GM18868 (cell line): ENCODE results near the gene SDC4.

ENCODE experiments used
- ATAC-seq: cut with Tn5 transposase; IDR thresholded peaks from one replicate; pipeline ENCODE4 v1.9.1; 2021; ENCODE audit warnings: mild to moderate bottlenecking, moderate library complexity; ENCODE audit not compliant: unreplicated experiment

SDC4 gene

DNA sequence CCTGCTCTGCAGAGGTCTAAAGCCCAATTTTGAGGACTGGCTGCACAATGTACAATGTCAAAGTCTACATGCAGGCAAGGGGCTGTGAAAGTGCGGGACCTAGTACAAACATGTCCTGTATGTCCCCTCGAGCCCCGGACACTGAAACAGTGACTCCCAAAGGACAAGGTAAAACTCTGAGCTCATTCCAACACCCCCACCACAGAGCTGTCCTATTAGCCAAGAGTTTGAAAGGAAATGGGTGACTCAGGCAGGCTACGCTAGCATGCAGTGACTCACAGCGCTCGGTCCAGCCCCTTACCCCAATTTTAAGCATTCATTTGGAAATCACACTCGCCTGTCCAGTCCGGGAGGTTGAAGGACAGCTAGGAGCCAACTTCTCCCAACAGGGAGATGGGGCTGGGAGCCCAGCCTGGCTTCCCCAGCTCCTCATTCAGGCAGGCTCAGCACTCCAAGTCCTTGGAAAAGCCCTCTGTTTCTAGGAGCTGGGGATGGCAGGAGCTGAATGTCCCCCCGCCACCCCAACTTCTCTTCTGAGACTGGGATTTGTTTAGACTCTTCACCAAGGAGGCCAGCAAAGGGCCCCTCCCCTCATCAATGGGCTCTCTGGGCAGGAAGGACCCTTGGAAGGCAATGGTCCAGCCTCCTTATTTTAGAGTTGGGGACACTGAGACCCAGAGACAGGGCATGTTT is 3.9 kb downstream of the SDC4 start:
- no peak for ATAC-seq

DNA sequence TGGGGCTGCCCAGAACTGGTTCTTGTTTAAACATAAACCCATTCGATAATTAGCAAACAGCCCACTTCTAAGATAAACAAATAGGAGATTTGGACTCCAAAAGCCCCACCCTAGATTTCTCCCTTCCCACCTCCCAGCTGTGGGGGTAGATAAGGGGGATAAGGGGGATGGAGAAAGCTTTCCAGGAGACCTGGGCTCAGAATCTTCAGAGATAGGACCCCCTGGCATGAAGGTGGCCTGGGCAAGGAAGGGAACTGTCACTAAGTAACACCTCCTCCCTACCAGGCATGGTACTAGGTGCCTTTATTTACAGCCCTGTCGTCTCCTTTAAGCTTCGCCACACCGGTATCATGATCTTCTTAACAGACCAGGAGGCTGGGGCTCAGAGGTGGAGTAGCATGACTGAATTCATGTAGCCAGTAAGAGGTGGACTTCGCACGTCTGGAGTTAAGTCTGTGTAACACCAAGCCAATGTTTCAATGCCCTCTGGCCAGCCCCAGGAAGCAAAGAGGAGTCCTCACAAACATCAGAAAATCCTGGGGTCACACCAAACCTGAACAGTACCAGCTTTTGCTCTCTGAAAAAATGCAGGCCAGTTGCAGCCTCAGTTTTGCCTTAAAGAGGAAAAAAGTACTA is 4.6 kb downstream of the SDC4 start:
- no peak for ATAC-seq

DNA sequence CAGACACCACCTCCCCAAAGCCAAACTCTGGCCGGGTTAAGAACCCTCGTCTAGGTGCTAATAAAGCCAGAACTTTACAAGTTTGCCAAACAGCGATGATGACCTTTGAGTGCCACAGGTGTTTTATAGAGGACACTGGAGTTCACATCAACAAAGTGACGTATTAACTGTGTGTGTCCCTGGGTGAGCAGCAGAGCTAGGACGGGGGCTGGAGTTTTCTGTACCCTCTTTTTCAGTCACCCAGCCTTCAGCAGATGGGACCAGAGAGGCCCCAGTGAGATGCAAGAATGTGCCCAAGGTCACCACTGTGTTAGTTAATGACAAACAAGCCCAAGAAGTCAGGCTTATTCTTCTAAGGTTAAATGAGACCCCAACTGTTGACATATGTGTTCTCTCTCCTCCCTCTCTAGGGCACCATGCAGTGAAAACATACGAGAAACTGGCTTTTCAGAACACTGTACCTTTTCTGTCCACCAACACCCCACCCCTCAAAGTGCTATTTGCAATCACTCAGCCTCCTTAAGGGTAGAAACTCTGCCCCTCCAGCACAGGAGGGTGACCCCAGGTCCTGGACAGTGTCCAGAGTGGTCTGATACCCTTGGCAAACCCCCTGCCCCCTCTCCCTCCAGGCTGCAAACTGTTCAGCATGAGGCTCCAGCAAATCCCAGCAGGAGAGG is 5.2 kb downstream of the SDC4 start:
- no peak for ATAC-seq

DNA sequence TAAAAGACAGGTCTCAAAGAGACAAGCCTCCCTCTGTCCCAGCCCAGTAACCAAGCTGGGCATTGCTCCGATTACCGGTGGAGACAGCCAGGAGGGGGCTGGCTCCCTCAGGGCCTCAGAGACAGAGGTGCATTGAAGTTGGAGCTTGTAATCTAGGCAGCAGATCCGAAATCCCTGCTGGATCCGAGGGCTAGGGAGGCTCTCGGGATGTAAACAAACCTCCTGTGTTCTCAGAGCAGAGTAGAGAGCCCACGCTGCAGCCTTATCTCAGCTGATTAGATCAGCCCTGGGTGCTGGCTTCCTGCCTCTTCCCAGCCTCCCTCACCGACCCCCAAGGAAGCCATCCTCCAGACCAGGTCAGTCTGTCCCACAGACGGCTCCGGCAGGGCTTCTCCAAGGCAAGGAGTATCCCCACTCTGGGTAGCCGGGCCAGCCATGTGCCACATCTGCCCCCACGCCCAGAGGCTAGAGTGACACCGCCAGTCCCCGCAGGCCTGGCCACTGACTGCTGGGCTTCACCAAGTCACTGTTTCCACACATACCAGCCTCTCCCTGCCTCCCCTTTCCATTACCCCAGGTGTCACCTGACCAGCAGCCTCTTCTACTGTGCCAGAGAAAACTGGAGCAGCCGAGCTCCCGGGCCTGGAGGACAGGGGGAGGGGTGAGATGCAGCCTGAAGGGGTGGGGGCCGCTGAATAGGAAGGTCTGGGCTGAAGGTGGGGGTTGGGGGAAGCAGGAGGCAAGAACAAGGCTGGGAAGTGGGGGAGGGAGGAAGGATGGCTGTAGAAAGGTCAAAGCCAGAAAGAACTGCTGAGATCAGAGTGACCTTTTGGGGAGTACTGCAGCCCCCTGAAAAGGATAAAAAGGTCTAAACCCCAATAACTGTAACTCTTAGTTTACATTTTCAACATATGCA is 6.0 kb downstream of the SDC4 start:
- ATAC-seq: no peak

DNA sequence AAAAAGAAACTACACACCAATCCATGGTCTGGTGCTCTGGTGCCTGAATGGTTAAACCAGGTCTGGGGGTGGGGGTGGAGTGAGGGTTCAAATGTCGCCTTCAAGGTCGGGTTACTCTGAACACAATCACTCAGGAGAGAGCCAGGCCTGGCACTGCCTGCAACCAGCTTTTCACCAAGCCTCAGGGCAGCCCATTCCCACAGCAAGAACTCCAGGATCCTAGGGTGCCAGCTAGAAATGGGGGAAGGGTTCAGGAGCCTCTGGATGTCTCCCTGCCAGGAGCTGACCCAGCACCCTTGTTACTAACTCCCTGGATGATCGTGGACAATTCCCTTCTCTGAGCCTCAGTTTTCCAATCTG is 6.7 kb downstream of the SDC4 start:
- ATAC-seq: no peak

DNA sequence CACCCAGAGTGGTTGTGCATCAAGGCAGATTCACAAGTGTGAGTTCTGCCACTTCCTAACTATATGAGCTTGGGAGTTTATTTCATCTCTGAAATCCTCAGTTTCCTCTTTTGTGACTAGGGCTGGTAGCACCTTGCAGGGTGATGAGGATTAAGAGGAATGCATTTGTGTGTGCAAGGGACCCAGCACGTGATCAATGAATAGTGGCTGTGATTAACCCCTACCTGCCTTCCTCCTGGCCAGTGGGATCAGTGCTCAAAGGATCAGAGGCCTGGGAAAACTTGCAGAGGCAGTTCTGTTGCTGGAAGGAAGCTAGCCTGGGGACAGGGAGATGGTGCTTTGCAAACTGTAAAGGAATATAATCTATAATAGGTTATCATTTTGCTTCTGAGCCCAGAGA is 7.3 kb downstream of the SDC4 start:
- no peak for ATAC-seq

DNA sequence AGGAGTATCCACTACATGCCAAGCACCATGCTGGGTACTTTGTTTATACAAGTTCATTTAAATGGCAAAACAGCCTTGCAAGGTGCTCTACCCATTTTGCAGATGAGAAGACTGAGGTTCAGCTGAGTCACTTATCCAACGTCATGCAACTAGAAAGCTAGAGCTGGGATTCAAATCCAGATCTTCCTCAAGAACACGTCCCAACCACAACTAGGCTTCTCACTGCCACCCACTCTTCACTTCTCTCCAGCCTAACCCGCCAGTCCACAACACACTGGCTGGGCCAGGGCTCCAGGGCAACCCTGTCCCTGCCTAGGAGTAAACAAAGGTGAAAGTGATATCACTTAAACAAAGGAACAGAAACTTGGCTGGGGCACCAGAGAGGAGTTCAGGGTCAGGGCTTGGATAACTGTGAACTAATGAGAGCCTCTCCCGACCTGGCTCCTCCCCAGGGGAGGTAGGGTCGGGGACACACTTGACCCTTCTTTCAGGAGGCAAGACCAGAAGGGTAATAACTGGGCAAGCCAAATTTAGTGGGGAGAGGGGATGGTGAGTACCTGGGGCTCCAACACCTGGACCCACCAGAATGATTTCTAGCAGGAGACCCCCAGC is 7.9 kb downstream of the SDC4 start:
- ATAC-seq: no peak

DNA sequence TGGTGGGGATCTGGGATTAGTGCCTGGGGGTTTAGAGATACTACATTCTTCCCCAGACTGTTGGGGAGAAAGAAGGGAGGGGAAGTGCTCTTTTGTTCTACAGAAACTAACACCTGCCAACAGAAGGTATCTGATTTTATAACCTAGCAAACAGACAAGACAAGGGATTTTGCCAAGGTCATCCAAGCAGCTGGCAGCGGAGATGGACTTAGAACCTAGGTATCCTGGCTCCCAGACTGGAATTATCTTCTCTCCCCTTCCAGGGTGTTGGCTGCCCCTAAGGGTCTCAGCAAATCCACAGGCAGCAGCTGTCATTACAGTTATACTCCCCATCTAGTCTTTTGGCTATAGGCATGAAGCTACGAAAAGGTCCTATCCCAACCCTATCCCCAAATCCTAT is 8.4 kb downstream of the SDC4 start:
- no peak for ATAC-seq

DNA sequence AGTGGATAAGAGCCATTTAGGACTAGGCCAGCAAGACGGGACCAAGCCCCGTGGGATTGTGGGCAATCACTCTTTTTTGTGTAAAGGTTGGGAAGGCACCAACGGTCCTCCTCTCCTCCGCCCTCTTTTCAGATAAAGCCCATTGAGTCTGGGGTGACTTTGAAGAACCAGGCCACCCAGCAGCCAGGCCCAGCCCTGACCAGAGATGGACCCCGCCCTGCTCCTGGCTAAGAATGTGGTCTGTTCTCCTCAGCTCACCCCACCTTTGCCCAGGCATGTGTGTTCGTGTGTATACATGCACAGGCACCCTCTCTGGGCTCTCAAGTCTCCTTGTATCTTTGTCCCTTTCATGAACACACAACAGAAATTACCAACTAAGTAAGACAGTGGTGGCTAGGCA is 9.1 kb downstream of the SDC4 start:
- ATAC-seq: no peak

DNA sequence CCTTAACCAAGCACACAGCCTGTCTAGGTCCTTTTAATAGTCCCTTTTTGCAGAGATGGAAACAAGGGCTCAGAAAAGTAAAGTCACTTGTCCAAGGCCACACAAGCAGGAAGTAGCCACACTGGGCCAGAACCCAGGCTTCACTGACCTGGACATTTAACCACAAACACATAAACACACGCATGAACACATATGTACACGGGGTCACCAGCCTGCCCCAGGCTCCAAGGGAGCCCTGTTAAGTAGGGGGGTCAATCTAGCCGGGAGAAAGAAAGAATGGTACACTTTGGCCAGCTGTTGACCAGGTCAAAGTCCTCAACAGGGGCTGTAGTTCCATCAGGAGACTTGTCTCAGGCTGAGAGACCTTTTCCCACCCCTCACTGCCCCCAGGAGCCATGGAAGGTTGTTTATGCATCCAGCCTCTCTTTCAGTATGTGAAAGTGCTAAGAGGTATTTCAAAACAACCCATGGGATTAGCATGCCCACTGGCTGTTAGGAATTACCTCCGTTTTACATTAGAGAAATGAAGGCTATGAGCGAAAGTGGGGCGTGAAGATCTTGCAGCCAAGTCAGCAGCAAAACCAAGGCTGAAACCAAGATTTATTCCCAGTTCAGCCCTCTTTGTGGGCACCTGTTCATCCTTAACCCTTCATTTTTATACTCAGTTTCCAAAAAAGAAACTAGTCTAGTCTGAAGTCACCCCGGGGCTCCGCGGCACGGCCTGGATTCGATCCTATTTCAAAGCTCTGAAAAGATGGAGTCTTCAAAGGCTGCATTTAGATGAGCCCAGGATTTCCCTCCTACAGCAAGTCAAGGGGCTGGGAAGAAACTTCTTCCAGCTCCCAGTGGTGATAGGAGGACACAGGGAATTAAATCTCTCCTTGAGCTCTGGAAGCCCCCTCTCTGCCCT is 9.8 kb downstream of the SDC4 start:
- no peak for ATAC-seq

DNA sequence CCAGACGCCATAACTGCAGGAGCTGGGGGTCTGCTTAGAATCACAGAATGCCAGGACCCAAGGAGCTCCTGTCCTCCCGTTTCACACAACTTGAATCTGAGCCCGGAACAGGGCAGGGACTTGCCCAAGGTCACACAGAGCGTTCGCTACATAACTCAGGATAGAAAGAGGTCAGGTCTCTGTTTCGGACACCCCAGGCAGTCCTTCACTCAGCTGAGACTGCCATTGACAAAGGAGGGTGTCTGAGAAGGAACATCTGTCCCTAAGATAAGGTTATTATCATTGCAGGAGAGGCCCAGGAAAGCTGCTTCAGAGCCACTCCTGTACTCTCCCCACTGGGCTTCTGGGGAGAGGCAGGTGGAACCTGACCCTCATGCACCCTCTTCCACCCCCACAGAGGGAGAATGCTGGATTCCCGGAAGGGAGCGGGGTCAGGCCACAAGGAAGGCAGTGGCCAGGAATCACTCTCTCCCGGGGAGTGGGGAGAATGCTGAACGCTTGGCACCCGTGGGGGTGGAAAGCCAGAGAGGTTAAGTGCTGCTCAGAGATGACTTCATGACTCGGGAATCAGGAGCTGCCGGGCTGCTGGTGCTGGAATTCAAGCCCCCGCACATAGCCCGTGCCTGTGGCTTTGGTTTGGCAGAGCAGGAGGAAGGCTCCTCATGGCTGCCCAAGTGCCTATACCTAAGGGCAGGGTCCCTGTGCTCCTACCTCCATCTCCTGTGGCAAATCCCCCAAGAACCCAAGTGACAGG is 10.7 kb downstream of the SDC4 start:
- no peak for ATAC-seq

DNA sequence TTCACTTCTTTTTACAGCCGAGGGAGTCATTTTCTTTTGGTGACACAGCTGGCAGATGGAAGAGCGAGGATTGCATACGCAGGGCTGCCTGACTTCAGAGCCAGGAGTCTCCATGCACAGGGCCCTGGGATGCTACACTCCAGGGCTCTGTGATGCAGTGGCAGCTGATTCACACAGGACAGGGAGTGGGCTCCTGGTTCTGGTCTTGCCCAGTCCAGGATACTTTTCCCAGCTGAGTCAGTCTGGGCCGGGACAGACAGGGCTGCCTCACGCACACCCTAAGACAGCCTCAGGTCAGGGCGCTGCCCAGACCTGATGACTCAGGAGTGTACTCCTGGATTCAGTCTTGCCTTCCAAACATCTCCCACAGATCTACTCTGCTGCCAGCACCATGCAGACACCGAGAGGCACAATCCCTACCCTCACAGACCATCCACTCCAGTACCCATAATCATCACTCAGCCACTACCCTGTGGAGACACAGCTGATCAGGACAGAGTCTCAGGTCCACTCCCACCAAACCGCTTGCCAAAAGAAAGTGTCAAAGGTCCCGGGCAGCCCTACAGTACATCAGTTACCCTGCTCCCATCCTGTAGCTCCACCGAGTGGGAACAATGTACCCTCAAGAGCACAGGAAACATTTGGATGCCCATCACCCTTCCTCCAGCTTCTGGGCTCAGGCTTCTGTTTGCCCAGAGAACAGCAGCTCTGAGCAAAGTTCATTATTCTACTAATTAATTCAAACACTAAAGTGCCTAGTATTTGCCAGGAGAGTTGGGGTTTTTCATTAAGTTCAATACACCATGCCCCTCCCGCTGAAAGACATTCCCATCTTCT is 11.5 kb downstream of the SDC4 start:
- no peak for ATAC-seq

DNA sequence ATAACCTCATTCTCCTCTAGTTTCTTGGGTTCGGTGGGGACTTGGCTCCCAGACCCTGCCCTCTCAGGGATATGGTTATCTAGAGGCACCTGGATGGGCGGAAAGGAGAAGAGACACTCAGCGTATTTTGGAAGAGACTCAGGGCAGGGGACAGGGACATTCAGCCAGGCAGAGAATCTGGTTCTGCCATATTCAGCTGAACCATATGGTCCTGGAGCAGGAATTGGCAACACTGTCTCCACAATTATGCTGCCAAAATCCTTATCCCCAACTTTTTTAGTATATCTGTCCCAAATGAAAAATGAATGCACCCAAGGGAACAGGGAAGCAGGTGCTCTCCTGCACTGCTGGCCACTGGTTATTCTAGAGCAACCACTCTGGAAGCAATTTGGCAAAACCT is 17.7 kb downstream of the SDC4 start:
- ATAC-seq: no peak

DNA sequence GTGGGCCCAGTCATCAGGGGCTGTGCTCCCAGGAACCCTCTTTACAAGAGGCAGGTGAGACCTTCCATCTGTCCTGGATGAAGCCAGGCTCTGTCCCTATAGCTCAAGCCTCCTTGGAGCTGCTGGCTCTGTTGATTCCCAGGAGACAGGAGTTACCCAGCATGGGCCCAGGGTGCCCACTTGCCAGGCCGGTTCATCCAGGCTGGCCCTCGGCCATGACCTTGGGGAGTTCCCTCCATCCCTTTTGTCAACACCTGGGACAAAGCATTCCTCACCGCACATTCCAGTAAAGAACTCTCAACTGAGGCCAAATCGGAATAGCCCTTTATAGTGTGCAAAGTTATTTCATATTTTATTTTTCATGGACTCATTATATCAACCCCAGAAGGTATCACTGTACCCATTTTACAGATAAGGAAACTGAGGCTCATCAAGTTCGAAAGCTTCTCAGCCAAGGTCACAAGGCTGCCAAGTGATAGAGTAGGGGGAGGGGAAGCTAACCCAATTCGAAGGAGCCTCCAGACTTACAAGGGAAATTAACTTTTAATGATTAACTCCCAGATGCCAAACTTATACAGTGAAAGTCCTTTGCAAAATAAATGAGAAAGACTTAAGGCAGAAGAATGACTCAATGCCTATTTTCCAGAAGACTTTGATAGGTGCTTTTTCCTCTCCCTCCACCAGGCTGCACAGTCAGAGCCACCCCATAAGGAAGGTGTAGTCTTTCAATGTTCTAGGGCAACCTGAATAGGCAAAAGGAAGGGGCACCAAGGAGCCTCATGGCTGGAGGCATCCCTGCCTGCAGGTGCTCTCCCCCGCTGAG is 18.5 kb downstream of the SDC4 start:
- no peak for ATAC-seq

DNA sequence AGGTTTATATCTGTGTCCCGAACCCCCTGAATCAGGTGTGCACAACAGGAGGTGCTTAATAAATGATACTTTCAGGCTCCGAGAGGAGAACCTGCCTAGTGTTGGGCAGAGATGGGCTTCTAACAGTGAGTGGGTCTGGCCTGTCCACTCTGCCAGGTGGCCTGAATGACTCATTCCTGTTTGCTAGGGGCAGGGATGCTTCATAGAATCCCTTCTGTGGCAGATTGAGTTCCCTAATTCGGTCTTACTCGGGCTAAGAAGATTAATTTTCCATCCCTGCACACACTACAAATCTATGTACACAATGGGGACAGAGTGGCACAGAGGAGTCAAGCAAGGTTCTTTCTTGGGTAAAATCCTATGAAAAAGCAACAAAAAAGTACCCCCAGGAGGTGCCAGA is 19.8 kb downstream of the SDC4 start:
- no peak for ATAC-seq

DNA sequence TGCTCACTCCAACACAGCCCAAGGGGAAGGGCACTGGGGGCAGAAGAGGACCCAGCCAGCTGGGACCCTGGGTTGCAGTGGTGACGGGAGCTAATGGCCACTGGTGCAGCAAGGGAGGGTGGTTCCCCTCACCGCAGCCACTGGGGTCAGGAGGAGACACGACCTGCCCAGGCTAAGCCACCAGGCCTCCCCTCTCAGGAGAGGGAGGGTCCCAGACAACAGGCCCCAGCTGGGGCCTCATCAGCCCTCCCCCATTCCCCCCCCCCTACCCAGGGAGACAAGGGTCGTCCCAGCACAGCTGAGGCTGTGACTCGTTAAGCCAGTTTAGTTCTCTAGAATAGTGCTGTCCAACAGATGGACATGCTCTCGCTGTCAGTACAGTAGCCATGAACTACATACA is 22.9 kb downstream of the SDC4 start:
- ATAC-seq: no peak

DNA sequence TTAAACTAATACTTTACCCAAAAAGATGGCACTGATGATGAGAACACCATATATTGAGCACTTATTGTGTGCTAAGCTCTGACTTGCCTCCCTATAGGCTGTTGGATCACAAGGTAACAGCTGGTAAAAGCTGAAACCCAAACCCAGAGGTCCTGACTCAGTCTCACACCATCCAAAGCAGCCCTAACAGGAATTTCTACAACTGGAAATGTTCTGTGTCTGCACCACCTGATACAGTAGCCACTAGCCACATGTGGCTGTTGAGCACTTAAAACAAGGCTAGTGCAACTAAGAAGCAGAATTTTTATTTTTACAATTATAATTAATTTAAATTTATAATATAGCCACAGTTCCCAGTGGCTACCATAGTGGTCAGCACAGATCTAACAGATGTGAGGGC is 24.5 kb downstream of the SDC4 start:
- ATAC-seq: no peak
